COLO668 (cell line): Measurements from ENCODE around the gene MAGEB17.
"Not testable (repeated sequence)": the region's sequence is repeated elsewhere in the genome, so short reads cannot be mapped to it uniquely, and the experiment has no call there.

Experiments
- DNase-seq: peaks from one replicate; lab custom pipeline; 2025; ENCODE audit not compliant: unreplicated experiment; lab: John Stamatoyannopoulos, UW

The MAGEB17 gene

GRCh38 chrX:16156692-16157331 lies 10.5 kb upstream of the MAGEB17 start:
- no peak for DNase-seq

GRCh38 chrX:16160729-16161128 lies 6.6 kb upstream of the MAGEB17 start:
- DNase-seq: no peak

GRCh38 chrX:16161173-16161572 lies 6.1 kb upstream of the MAGEB17 start:
- DNase-seq: not testable (repeated sequence)

GRCh38 chrX:16162391-16162790 lies 4.9 kb upstream of the MAGEB17 start:
- DNase-seq: no peak

GRCh38 chrX:16164748-16165147 lies 2.5 kb upstream of the MAGEB17 start:
- no peak for DNase-seq

- no peak for DNase-seq
Observed at GRCh38 chrX:16171039-16171438, 3.8 kb downstream of the MAGEB17 start.

GRCh38 chrX:16171944-16172343 lies 4.7 kb downstream of the MAGEB17 start:
- no peak for DNase-seq

GRCh38 chrX:16172391-16172790 lies 5.1 kb downstream of the MAGEB17 start:
- no peak for DNase-seq

- DNase-seq: no peak
Observed at GRCh38 chrX:16175329-16176061, 8.2 kb downstream of the MAGEB17 start.

GRCh38 chrX:16177260-16177659 lies 10.0 kb downstream of the MAGEB17 start:
- DNase-seq: no peak

GRCh38 chrX:16183843-16184242 lies 16.6 kb downstream of the MAGEB17 start:
- DNase-seq: not testable (repeated sequence)

- no peak for DNase-seq
Observed at GRCh38 chrX:16185725-16186136, 18.4 kb downstream of the MAGEB17 start.

GRCh38 chrX:16186380-16187007 lies 19.2 kb downstream of the MAGEB17 start:
- no peak for DNase-seq

GRCh38 chrX:16187024-16187760 lies 19.9 kb downstream of the MAGEB17 start:
- DNase-seq: no peak

- DNase-seq: no peak
Observed at GRCh38 chrX:16188687-16189086, 21.4 kb downstream of the MAGEB17 start.

GRCh38 chrX:16191605-16192004 lies 24.3 kb downstream of the MAGEB17 start:
- peak; percentile 3 for DNase-seq

- no peak for DNase-seq
Observed at GRCh38 chrX:16196829-16197228, 29.5 kb downstream of the MAGEB17 start.

- no peak for DNase-seq
Observed at GRCh38 chrX:16199343-16199742, 32.1 kb downstream of the MAGEB17 start.

GRCh38 chrX:16202943-16203342 lies 35.7 kb downstream of the MAGEB17 start:
- DNase-seq: peak; percentile 55

- no peak for DNase-seq
Observed at GRCh38 chrX:16204538-16204937, 37.3 kb downstream of the MAGEB17 start.

- DNase-seq: no peak
Observed at GRCh38 chrX:16205840-16206239, 38.6 kb downstream of the MAGEB17 start.

GRCh38 chrX:16207634-16208033 lies 40.4 kb downstream of the MAGEB17 start:
- DNase-seq: no peak
